PC-3 (cell line): ENCODE measurements around the gene SLC8A1.

Experiments
- CTCF ChIP-seq: fragments of 300-600 bp; sonication (generic); conservative IDR thresholded peaks from 2 replicates; pipeline ENCODE4 v1.5.1; 2017; ENCODE audit warnings: antibody characterized with exemption, low read depth, mild to moderate bottlenecking, low read length
- EZH2phosphoT487 ChIP-seq: fragments of 300-600 bp; sonication (generic); IDR thresholded peaks from 2 replicates; pipeline ENCODE4 v1.6.1; 2018; ENCODE audit warnings: mild to moderate bottlenecking, antibody characterized with exemption, low read length, borderline replicate concordance

- TF ChIP-seq CTCF (no peak), EZH2phosphoT487 (no peak)
Measured at GRCh38 chr2:40181855-40182254, 270.0 kb downstream of the SLC8A1 start.
